ENCODE measurements around the gene TBC1D17. TPM values are rescaled to one million over a fixed set of nuclear protein-coding genes. Genes with fewer than 3 reads are reported as not detected.

Gene TBC1D17
- total and polyA plus RNA-seq, 2 of the 13 experiments (the other 11 are each of a cell fraction or from before 2014, with no cell fraction given) = 9.7 to 16.9 TPM

DNA sequence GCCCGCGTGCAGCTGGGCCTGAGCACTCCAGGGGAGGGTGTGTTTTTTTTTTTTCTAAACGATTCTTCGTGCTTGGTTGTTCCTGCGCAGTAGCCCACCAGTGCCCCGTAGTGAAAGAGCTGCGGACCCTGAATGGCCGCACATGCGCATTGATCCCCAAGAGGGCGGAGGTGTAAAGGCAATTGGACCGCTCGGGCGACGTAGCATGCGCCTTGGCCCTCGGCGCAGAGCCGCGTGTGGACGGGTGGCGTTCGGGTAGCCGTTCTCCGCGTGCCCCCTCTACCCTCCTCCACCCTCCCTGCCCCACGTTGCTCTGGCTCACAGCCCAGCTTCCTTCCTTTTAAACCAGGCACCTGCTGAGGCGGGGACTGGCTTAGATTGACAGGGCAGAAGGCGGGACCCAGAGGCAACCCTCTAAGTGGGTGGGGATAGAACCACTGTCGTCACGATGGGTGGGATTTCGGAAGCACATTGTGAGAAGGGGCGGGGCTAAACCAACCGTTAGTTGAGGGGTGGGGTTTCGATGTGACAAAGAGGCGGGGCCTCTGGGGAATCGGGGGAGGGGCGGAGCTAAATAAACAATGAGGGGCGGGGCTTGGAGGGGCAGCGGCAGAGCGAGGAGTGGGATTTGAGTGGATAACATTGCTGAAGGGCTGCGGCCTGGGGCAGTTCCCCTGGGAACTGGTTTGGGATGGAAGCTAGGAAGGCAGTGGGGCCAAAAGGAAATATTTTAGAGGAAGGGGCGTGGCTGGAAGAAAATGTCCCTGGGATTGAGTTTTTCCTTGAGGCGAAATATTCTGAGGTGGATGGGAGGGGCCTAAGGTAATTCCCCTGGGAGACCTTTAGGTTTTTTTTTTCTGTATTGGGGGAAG, 52.3 kb downstream of the TBC1D17 start (continued):
- no peak for TF ChIP-seq ZBTB46 (CRISPR knock-in tag; IDR thresholded peaks at IDR 0.05; ENCODE audit: borderline replicate concordance)
- TF ChIP-seq IKZF5 (CRISPR knock-in tag; IDR thresholded peaks at IDR 0.05) = peak; percentile 67; the same call in 1 of the 2 replicates
- peak; percentile 95 for TF ChIP-seq ZNF749 (CRISPR knock-in tag; IDR thresholded peaks at IDR 0.05; ENCODE audit: borderline replicate concordance)
- peak; percentile 96 to 99 for TF ChIP-seq POLR2A (IDR thresholded peaks at IDR 0.05; ENCODE audit: insufficient read depth in 1 of 2, low read depth in 2 of 2, low read length in 2 of 2)
- TF ChIP-seq TAF15 (IDR thresholded peaks at IDR 0.05; ENCODE audit: low read depth, low read length, poor library complexity, severe bottlenecking) = no peak
- peak; percentile 93; the same call in 1 of the 2 replicates for TF ChIP-seq ZNF790 (CRISPR knock-in tag; IDR thresholded peaks at IDR 0.05; ENCODE audit: borderline replicate concordance)
- TF ChIP-seq, protein P1, sequence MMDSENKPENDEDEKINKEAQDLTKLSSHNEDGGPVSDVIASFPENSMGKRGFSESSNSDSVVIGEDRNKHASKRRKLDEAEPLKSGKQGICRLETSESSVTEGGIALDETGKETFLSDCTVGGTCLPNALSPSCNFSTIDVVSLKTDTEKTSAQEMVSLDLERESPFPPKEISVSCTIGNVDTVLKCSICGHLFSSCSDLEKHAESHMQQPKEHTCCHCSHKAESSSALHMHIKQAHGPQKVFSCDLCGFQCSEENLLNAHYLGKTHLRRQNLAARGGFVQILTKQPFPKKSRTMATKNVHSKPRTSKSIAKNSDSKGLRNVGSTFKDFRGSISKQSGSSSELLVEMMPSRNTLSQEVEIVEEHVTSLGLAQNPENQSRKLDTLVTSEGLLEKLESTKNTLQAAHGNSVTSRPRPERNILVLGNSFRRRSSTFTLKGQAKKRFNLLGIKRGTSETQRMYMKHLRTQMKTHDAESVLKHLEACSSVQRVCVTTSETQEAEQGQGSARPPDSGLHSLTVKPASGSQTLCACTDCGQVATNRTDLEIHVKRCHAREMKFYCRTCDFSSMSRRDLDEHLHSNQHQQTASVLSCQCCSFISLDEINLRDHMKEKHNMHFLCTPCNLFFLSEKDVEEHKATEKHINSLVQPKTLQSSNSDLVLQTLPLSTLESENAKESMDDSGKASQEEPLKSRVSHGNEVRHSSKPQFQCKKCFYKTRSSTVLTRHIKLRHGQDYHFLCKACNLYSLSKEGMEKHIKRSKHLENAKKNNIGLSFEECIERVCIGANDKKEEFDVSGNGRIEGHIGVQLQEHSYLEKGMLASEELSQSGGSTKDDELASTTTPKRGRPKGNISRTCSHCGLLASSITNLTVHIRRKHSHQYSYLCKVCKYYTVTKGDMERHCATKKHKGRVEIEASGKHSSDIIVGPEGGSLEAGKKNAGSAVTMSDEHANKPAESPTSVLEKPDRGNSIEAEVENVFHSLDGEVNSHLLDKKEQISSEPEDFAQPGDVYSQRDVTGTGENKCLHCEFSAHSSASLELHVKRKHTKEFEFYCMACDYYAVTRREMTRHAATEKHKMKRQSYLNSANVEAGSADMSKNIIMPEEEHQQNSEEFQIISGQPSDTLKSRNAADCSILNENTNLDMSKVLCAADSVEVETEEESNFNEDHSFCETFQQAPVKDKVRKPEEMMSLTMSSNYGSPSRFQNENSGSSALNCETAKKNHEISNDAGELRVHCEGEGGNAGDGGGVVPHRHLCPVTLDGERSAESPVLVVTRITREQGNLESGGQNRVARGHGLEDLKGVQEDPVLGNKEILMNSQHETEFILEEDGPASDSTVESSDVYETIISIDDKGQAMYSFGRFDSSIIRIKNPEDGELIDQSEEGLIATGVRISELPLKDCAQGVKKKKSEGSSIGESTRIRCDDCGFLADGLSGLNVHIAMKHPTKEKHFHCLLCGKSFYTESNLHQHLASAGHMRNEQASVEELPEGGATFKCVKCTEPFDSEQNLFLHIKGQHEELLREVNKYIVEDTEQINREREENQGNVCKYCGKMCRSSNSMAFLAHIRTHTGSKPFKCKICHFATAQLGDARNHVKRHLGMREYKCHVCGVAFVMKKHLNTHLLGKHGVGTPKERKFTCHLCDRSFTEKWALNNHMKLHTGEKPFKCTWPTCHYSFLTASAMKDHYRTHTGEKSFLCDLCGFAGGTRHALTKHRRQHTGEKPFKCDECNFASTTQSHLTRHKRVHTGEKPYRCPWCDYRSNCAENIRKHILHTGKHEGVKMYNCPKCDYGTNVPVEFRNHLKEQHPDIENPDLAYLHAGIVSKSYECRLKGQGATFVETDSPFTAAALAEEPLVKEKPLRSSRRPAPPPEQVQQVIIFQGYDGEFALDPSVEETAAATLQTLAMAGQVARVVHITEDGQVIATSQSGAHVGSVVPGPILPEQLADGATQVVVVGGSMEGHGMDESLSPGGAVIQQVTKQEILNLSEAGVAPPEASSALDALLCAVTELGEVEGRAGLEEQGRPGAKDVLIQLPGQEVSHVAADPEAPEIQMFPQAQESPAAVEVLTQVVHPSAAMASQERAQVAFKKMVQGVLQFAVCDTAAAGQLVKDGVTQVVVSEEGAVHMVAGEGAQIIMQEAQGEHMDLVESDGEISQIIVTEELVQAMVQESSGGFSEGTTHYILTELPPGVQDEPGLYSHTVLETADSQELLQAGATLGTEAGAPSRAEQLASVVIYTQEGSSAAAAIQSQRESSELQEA (CRISPR knock-in tag; IDR thresholded peaks at IDR 0.05; ENCODE audit: not compliant biosample characterization) = peak; percentile 20
- peak; percentile 88; the same call in 1 of the 2 replicates for TF ChIP-seq ZNF558 (CRISPR knock-in tag; IDR thresholded peaks at IDR 0.05; ENCODE audit: borderline replicate concordance)
- peak; percentile 97 for TF ChIP-seq PCBP1 (IDR thresholded peaks at IDR 0.05; ENCODE audit: borderline replicate concordance, low read depth, low read length)
- no peak; the same call in 1 of the 2 replicates for TF ChIP-seq ZNF263 (CRISPR knock-in tag; IDR thresholded peaks at IDR 0.05)
- TF ChIP-seq, protein P2, sequence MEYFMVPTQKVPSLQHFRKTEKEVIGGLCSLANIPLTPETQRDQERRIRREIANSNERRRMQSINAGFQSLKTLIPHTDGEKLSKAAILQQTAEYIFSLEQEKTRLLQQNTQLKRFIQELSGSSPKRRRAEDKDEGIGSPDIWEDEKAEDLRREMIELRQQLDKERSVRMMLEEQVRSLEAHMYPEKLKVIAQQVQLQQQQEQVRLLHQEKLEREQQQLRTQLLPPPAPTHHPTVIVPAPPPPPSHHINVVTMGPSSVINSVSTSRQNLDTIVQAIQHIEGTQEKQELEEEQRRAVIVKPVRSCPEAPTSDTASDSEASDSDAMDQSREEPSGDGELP (IDR thresholded peaks at IDR 0.05; ENCODE audit: borderline replicate concordance, low read depth) = no peak
- TF ChIP-seq ZSCAN20 (CRISPR knock-in tag; IDR thresholded peaks at IDR 0.05; ENCODE audit: borderline replicate concordance) = 0 out of 2 replicates have a peak, but pooled peaks have one; percentile 24
- TF ChIP-seq PAX8 (CRISPR knock-in tag; IDR thresholded peaks at IDR 0.05; ENCODE audit: borderline replicate concordance) = no peak
- TF ChIP-seq SIN3B (IDR thresholded peaks at IDR 0.05; ENCODE audit: low read length) = no peak
- peak; percentile 75 for TF ChIP-seq GABPB1 (CRISPR knock-in tag; IDR thresholded peaks at IDR 0.05)
